ENCODE data around the gene GALNT13.

The GALNT13 gene

DNA sequence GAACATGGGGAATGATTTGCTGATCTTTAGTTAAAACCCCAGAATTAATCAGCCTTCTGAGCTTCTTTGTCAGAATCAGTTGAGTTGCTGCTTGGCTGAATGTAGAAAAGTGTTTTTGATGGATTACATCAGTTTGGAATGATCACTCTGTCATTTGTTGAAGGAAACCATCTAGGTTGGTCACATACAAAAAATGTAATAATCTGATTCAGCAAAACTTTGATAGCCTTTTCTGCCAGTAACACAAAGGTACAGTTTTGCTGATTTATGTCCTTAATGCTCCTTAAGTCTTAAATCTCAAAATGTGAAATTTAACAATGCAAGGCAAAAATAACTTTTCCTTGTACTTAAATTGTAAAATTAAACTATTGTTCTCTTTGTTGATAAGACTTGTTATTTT, 74.3 kb downstream of the GALNT13 start:
- DNase-seq: no peak

DNA sequence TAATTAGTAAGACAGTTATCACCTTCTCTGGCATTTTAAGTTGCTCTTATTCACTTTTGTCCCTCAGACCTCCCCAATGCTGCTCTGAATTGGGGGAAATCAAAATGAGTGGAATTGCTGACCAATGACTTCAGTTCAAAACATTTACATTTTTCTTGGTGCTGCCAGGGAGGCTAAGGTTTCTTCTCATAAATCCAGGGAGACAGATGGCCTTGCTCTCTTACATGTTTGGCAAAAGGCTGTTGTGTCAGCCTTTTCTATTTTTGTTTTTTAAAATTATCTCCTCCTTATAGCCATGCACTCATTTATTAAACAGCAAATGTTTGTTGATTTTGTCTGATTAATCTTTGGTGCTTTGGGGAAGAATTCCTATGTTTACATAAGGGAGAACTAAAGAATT, 82.0 kb downstream of the GALNT13 start:
- no peak for DNase-seq

DNA sequence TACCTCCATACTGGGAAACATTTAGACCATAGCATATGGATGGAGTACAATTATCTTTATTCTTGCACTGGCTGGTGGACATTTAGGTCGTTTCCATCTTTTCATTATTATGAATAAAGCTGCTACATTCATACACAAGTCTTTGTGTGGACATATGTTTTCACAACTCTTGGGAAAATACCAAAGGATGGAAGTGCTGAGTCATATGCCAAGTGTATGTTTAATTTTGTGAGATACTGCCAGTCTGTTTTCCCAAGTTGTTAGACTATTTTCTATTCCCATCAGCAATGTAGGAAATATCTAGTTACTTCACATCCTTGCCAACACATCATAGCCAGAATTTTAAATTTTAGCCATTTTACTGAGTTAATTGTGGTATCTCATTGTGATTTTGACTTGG, 91.5 kb downstream of the GALNT13 start:
- DNase-seq: no peak

DNA sequence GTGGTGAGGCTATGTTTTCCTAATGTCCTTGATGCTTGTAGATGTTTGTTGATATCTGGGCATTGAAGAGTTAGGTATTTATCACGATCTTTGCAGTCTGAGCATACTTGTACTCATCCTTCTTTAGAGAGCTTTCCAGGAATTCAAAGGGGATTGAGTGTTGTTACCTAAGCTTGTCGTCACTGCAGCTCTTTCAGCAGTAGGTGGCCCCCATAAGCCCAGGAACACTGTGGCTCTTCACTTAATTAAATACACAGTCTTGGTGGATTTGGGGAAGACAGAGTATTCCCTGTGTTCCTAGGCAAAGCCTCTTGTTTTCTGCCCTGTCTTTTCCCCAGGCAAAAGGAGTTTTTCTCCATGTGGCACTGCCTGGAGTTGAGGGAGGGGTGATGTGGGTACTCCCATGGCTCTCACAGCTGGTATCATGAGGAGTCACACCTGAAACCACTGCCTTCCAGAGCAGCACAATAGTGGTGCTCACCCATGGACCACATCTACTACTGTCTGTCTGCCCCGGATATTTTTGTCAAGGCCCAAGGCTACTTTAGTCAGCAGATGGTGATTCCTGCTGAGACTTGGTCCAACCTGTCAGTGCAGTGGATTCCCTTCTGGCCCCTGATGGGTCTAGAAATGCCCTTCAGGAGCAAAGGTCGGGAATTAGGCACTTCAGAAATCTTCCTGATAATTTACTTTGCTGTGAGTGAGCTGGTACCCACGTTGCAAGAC, 95.7 kb downstream of the GALNT13 start:
- no peak for DNase-seq

DNA sequence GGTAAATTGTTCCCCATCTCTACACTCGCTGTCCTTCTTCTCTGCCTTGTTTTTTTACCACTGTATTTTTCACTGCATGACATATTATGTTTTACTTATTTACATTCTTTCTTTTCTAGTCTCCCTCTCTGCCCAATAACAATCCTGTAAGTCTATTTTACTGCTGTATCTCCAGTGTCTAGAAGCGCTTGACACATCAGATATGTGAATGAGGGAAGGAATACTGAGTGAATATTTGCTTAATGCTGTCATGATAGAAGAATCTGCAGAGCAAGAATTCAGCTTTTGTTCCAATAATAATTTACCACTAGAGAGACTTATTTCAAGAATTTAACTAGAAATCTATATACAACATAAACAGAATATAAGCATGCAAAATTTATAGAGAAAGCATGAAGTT, 99.5 kb downstream of the GALNT13 start:
- no peak for DNase-seq

DNA sequence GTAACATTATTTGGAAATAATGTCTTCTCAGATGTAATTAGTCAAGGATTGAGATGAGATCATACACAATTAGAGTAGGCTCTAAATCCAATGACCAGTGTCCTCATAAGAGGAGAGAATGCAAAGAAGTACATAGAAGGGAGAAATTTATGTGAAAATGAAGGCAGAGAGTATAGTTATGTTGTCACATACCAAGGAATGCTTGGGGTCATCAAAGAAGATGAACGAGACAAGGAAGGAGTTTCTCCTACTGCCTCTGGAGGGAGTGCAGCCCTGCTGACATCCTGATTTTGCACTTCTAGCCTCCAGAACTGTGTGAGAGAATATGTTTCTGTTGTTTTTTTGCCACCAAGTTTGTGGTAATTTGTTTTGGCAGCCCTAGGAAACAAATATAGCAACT, 100.1 kb downstream of the GALNT13 start:
- no peak for DNase-seq

DNA sequence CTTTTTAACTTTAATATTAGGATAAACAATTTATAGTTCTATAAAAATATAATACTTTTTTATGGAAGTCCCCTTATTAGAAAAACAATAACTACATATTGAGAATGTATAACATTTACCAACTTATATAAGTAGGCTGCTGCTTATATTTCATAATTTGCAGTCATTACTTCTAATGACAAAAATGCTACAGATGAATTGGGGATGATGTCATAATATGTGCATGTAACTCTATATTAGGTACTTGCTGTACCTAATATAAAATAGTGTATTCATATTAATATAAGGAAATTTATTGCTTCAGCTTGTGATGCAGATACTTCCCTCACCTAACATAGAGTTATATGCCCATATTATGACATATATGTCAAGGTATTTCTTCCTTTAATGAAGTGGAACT, 100.7 kb downstream of the GALNT13 start:
- no peak for DNase-seq

DNA sequence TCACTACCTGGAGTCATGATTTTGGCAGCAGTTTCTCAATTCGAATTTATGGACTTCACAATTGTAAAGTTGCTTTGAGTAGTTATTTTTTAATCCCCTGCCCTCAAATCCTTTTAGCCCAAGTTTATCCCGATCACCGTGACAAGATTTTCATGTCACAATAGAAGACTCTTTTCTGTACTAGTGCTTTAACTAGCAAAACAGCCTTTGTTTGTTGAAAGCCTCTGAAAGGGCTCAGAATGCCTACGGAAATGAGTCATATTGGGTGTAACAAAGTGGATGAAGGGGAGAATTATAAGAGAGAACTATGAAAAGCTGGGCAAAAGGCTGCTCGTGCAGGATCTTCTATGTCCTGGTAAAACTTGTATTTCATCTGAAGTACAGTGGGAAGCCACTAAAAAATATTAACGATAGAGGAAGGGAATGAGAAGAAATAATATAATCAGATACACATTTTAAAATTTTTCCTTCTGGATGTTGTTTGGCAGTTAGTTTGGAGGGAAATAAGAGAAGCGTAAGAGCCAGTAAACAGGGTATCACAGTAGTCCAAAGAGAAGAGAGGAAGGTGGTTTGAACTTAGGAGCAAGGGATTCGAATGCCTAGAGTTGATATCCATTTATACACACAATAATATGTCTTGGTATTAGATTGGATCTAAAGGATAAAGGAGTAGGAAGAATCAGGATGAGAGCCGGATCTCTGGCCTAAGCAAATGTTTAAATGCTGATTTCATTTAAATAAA, 114.9 kb downstream of the GALNT13 start:
- no peak for DNase-seq

DNA sequence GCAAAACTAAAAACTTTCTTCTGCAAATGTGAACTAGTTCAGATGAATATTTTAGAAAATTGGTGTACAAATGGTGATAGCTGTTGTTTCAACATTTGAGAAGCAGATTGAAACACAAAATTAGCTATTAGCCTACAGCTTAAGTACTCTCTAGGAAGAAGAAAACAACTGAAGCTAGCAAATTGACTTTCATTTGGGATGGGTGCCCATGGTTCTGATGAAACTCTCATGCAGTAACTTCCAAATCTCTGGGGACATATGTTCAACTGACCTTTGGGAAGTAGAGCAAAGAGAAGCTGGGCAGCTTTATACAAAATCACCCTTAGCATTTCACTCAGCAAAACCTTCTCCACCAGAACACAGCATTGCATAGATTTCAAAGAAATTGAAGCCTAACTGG, 119.0 kb downstream of the GALNT13 start:
- no peak for DNase-seq

DNA sequence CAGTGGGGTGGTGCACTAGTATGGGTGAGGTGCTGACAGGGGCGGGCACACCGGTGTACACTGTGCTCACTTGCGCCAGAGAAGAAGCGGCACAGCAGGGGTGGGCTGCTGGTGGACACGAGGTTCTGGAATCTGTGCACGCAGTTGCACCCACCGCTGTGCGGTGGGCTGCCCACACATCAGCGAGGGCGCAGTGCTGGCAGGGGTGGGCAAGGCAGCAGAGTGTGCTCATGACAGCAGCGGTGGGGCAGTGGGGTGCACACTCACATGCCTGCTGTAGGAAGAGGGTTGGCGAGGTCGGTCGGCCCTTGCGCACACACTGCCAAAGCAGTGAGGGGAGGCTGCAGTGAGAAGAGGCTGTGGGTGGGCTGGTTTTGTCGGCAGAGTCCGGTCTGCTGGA, 141.8 kb downstream of the GALNT13 start:
- DNase-seq: no peak

DNA sequence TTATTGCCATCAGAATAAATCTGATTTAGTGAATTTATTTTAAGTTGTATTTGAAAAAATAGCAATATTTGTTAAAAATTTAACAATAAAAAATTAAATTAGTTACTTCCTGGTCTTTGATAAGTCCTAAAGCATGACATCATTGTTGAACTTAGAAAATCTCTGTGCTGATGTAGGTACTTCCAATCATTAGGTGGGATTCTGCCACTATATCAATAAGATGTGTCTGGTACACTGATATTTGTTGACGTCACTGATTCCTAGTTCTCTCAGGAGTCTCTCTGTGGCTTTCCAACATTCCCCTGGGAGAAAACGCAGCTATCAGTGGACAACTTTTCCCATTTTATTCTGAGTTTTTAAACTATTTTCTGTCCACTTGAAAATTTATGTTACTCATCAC, 143.5 kb downstream of the GALNT13 start:
- no peak for DNase-seq

DNA sequence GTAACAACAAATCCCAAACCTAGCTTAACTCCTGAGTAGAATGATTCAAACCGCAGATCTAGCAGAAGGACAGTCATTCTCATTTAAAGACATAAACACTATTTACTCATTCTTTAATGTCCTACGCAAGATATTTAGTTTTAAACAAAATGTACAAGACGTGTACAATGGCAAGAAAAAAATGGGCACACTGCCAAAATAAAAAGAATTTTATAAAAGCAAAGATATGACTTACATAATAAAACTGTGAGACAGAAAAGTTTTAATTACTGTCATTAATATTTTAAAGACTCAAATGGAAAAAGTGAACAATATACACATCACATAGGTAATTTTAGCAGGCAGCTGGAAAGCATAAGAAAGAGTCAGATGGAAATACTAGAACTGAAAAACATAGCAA, 157.8 kb downstream of the GALNT13 start:
- no peak for DNase-seq

DNA sequence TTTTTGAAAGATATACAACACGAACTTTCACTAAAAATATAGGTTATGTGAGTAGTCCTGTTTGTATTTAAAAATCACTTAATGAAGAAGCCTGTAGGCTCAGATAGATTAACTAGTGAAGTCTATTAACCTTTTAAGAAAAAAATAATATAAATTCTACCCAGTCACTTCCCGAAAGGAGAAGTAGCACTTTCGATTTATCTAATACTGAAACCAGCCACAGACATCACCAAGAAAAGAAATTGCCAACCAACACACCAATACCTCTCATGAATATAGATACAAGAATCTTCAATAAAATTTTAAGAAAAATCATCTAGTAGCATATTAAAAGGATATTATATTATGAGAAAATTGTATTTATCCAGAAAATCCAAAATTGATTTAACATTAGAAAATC, 160.5 kb downstream of the GALNT13 start:
- no peak for DNase-seq

DNA sequence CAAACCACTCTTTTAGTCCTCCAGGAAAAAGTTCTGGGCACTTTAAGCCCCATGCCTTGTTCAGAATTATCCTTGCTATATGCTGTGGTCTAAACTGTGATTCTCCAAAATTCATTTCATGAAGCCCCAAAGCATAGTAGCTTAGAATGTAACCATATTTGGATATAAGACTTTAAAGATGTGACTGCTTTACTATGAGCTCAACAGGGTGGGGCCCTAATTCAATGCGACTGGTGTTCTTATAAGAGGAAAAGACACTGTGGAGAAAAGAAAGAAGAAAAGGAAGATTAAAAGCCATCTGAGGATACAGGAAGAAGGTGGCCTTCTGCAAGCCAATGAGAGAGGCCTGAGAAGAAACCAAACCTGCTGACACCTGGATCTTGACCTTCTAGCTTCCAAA, 174.8 kb downstream of the GALNT13 start:
- no peak for DNase-seq

DNA sequence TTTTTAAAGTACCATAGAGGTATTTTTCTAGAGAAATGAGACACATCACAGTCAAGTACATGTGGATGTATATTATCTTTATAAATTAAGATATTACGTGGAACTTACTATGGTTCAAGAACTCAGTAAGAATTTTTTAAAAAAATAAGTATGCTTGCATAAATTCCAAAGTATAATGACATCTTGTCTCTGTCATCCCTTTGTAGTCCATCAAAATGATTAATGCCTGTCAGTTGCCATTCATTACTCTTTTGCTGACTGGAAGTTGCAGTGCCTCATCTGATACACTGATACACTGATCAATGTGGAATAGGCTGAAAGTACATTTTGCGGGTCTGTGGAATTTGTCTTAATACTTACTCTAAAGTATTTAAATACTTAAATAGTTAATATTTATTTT, 177.2 kb downstream of the GALNT13 start:
- DNase-seq: no peak

DNA sequence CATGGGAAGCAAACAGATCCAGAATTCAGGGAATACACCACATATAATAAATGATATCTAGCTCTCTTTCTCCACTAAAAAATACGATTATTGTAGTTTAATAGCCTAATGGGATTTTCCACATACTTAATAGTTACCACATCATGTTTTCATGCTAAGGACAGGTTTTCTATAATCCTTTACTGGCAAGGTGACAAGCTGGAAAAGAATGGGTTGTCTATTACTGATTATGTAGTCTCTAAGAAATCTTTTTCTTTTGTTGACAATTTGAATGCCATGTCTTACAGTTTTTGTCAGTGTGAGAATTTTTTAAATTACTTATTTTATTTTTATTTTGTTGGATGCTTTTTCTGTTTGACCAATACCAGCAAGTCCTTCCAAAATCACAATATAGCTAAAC, 177.8 kb downstream of the GALNT13 start:
- DNase-seq: no peak

DNA sequence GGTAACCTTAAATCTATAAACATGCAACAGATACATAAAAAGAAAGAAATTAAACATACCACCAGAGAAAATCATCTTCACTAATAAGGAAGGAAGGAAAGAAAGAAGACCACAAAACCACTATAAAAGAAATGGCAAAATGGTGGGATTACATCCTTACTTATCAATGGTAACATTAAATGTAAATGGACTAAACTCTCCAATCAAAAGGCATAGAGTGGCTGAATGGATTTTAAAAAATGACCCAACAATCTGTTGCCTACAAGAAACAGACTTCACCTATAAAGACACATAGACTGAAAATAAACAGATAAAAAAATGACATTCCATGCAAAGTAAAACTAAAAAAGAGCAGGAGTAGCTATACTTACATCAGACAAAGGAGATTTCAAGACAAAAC, 195.4 kb downstream of the GALNT13 start:
- no peak for DNase-seq

DNA sequence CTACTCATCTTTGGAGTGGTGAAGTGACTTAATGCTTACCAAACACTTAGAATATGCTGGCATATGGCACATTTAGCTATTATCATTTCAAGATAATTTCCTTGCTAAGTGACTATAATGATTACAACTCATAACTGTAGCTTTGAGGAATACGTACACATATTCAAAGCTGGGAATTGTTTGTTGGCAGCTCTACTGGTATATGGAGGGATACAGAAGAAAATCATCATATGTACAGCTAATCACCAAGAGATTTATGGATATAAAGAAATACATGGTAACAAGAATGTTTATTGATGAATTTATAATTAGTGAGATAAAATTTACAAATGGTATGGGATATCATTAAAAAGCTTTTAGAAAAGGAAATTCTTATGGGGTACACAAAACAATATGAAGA, 207.2 kb downstream of the GALNT13 start:
- no peak for DNase-seq

DNA sequence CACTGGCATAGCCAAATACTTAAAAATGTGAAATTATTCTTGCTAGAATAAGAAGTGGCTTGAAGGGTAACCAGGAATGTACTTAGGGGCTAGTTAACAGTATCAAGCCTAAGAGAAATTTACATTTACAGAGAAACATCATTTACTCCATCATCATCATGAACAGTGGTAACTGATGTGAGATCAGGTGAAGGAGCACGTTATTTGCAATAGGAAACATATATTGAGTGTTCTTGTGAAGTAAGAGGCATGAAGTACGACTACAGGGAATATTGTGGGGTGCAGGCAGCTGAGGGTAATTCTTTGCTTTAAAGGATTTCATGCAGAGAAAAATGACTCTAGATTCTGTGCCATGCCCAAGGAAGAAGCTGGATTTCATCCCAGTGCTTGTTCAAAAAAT, 220.8 kb downstream of the GALNT13 start:
- DNase-seq: no peak

DNA sequence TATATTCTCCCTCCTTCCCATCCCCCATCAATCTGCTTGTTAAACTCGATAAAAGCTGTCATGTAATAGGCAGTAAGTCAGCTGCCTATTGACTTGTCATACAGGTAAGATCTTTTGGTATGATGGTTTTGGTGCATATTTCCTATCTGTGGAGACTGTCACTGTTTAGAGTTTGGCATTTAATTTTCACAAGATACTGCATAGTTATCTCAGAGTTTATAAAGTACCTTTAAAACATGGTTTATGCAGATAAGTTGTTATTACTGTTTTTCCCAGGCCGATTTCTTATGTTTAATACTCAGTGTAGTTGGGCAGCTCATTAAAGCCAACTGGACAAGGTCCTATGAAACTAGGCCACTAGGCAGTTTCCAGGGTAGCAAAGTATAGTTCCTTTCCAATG, 222.1 kb downstream of the GALNT13 start:
- DNase-seq: no peak

DNA sequence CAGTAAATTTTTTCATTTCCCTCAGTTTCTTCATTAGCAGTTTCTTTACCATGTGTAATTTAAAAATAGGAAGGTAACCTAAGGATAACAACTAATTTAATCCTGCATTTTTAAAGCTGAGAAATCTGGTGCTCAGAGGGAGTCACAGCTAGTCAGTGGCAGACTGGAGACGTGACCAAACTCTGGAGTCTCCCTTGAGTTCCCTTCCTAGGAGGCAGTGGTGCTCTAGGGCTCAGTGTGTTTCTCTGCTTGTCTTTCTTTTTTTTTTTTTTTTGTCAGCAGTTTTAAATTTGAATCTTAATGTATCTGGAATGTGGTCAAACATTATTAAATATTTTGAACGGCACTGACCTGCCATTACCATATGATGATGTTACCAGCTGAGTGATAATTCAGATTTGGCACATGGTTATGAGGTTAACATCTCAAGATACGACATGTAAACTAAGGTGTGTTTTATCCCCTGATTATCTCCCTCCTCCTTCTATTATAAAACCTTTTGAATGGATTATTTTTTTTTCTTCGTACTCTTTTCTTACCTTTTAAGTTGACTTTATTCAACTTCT, 226.2 kb downstream of the GALNT13 start:
- DNase-seq: no peak

DNA sequence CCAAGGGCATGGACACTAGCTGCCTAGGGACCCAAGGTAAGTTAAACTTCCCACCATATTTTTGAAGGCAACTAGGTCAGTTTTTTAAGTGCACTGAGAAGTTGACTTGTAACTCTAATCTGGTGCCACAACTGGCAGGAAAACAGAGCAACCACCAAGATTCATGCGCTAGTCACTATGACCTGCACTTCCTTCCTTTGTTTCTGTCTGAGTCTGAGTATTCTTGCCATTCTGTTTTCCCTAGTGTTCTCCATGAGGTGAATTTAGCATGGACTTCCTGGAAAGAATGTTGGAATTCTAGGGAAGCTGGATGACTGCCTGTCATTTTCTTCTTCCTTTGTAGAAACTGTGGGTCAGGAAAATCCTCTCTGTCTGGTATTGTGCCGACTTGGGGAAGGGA, 249.0 kb downstream of the GALNT13 start:
- DNase-seq: no peak

DNA sequence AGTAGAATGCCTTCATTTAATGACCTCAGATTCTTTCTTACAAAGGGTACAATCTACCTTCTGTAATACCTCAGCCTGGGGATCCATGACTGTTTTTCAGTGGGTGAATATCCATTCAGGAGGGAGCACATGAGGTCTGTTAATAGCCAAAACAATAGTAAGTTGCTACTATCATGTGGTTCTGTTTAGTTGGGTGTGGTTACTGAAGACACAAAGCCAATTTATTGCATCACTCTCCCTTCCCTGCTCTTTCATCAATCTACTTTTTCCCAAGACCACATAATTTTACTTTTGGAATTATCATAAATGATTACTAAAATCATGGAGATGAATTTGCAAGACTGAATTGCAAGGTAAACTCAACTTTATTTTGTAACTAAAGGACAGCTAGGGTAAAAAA, 254.2 kb downstream of the GALNT13 start:
- DNase-seq: no peak

DNA sequence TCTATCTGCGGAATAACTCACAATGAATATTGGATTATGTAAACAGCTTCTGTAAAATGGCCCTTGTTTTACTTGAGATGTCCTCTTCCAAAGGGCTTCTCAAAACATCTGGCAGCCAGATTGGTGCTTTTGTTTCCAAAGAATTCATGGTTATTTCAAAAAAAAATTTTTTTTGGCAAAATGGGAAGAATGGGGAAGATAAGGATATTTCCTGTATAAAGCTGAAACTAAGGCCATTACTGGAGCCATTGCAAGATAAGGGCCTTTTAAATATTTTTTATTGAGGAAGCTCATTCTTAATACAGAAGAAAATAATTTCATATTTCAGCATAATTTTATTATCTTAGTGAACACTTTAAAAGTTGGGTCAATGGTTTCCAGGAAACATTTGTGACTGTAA, 259.1 kb downstream of the GALNT13 start:
- DNase-seq: no peak

Measured in suppressor macrophage (primary cell).